SH-SY5Y (cell line): ENCODE data around the gene CCDC194.

Source experiments
- GATA2 ChIP-seq: IDR thresholded peaks from 2 replicates; pipeline ENCODE4 v1.6.1; 2011; ENCODE audit warnings: mild to moderate bottlenecking, low read depth, low read length
- GATA3 ChIP-seq: IDR thresholded peaks from 2 replicates; pipeline ENCODE4 v1.6.1; 2011; ENCODE audit warnings: low read depth, mild to moderate bottlenecking, low read length, moderate library complexity

DNA sequence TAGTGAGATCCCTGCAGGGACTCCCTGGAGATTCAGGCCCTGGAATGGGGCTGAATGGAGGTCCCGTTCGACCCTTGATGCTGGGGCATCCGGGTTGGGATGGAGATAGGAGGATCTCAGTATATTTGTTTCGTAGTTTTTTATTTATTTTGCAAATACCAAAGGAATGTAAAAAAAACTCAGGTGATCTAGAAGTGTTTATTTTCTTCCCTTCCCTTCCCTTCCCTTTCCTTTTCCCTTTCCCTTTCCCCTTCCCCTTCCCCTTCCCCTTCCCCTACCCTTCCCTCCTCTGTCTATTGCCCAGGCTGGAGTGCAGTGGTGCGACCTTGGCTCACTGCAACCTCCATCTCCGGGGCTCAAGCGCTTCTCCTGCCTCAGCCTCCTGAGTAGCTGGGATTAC lies 52.2 kb downstream of the CCDC194 start:
- no peak for TF ChIP-seq GATA2
- TF ChIP-seq GATA3: no peak
